GM12891 (cell line): ENCODE data around the gene CSTPP1.

Experiments used
- POLR2A ChIP-seq: IDR thresholded peaks from 2 replicates; pipeline ENCODE4 v1.6.1; 2011; ENCODE audit warnings: low read depth, low read length, control low read depth
- TAF1 ChIP-seq: IDR thresholded peaks from 2 replicates; pipeline ENCODE4 v1.6.1; 2011; ENCODE audit warnings: low read depth, low read length, control low read depth

DNA sequence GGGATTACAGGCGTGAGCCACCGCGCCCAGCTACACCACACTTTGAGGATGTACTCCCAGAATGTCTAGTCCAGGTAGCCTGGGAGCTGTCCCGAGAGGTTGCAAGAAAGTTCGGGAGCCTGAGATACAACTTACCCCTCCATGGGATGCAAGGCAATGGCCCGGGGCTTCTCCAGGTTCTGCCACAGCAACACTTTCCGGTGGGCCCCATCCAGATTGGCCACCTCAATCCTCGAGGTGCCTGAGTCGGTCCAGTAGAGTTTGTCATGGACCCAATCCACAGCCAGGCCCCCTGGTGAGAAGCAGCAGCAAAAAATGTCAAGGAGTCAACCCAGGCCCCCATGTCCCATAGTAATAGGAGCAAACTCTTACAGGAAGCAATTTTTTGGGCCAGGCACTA, 43.7 kb upstream of the CSTPP1 start:
- TF ChIP-seq POLR2A, result no peak
- TF ChIP-seq TAF1, result no peak
